ENCODE data around the gene TBX18.

The TBX18 gene

DNA sequence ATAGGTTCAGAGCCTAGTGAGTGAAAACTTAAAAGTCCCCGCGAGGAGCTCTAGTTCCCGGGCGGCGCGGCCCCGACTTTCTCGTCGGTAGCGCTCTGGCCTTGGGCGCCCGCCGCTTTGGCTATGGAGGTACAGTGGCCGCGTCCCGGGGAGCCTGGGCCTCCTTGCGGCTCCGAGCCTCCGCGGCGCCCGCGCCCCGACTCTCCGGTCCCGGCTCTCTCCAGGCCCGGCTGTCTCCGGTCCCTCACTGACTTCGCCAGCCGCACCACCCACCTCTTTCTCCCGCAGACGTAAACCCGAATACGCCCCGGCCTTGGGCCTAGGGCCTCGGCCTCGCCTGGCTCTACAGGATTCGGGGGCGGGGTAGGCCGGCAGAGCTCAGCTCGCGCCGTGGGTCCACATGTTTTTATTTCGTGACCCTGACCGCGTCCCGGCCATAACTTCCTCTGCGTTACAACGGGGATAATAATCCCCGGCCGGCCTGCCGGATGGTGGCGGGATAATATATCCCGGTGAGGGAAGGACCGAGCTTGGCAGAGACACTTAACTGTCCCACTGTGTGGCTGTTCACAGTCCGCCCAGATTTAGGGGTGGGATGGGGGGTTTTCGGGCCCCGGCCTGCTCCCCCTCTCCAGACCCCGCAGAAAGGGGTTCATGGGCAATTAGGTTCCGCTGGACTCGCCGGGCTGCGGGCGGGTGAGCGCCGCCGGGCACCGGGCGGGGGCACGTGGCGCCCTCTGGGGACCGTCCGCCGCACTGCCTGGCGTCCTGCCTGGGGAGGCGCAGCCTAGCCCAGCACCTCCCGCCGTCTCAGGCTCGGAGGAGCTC, 10.0 kb upstream of the TBX18 start:
- no peak for DNase-seq (ENCODE audit: low read depth, low spot score)
- H3K4me3 ChIP-seq (ENCODE audit: low read length): no peak overlapping the region

DNA sequence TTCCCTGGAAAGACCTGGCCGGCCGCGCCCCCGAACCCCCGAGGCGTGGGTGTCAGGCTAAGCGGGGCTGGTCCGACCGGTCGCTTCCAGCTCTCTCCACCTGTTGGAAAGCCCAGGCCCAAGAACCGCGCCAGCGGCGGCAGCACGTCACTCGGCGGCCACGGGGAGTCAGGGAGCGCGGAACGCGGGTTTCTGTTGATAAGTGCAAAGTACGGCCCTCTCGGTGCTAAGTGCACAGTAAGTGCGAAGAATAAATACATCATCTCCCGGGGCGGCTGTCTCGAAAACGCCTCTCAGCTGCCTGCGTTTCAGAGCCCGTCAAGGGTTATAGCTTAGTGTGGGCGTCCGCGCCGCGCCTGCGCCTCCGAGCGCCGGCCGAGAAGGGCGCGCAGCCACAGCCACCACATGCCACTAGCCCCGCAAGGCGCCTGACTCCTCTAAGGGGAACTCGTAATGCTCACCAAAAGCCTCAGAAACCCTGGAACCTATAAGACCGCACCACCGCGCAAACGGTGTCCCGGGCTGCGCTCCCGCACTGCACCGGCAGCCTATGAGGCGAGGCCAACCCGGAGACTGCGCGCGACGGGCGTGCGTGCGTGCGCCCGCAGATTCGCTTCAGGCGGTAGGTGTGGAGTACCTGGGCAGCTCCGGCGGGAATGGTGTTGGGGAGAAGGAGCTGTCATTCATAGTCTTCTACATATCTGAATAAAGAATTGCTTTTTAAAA, 9.2 kb upstream of the TBX18 start:
- H3K4me3 ChIP-seq (ENCODE audit: low read length): no peak overlapping the region
- no peak for DNase-seq (ENCODE audit: low read depth, low spot score)

DNA sequence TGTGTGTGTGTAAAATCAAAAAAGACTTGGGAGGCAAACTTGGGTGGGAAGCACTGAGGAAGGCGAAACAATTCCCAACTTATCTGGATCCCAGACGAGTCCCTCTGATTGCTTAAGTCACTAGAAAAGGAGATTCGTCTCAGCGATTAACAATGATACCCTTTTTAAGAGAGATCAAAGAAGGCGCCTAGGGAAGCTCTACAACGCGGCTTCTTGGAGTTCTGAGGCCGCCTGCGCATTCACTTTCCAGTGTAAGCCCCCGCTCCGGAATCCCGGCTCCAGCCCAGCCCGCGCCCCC, 8.7 kb upstream of the TBX18 start:
- H3K4me3 ChIP-seq (ENCODE audit: low read length): no peak overlapping the region

DNA sequence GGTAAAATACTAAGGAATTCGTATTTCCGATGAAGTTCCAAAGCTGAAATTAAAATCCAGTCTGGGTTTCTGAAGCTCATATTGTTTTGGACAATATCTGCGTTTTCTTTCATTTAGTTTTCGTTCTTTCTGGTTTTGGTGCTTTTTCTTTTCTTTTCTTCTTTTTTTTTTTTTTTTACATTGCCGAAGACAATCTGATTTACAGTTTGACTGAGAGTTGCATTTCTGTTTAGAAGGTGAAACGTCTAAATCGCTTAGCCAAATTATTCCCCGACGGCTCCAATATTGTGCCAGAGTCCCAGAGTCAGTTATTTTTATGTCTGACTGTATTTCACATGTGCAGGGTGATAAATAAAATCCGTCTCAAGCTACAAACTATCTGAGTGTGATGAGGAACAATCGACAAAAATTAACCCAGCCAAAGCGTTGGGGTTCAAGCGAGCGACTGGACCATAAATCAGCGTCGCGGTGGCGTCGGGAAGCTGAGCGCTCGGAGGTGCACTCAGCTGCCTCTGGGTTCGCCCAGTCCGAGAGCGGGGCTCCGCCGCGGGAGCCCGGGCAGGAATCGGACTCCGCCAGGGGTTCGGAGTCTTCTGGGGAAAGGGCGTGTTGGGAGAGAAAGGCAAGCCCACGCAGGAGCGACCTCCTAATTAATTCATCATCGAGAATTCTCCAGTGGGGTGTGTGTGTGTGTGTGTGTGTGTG, 8.2 kb upstream of the TBX18 start:
- no peak for DNase-seq (ENCODE audit: low read depth, low spot score)
- no peak overlapping the region for H3K4me3 ChIP-seq (ENCODE audit: low read length)

More for the DNA sequence above, 8.7 kb upstream of the TBX18 start:
- DNase-seq (ENCODE audit: low read depth, low spot score): no peak

- no peak for DNase-seq (ENCODE audit: low read depth, low spot score)
- H3K4me3 ChIP-seq (ENCODE audit: low read length): no peak overlapping the region
These were observed 7.5 kb upstream of the TBX18 start for GRCh38 chr6:84771756-84772356.

DNA sequence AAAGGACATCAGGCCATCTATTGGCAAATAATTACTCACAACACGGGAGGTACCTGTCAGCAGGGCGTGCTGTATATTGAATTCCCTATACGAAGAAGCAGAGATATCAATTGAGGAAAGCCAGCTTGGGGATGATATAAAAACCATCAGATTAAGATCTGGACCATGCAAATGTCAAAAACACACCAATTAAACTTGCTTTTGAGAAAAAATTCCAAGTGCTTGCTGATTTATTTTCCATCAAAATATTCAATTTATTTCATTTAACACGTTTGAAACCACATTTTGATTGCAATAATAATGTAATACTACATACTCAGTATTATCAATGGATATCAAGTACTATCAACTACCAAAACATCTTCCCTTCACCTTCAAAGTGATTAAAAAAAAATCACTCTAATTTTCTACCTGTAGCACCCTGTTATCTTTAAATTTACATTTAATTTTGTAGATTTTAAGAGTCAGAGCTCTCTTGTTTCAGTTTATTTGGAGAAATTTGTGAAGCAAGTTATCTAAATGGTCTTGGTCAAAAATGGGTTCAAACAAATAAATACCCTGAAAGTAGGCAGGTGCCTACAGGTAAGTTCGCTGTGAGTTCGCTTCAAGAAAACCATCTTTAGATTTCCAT, 6.8 kb upstream of the TBX18 start:
- DNase-seq (ENCODE audit: low read depth, low spot score): no peak
- H3K4me3 ChIP-seq (ENCODE audit: low read length): no peak overlapping the region

DNA sequence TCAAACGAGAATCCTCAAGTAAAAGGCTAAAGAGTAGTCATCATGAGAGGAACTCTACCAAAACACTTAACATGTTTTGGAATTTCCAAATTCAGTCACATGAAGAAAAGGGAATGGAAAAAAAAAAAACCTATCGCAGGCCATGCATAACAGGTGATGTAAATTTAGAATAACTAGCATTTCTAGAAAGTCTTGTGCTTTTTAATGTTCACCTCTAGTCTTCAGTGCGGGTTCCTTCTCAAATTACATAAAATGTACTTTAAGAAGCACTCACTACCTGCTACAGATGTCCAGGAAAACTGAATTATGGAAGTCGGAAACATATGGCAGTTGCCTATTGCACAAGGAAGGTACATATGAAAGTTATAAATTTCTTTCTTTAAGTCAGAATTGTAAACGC, 6.1 kb upstream of the TBX18 start:
- no peak overlapping the region for H3K4me3 ChIP-seq (ENCODE audit: low read length)
- DNase-seq (ENCODE audit: low read depth, low spot score): no peak

GRCh38 chr6:84769306-84769705, 4.9 kb upstream of the TBX18 start:
- DNase-seq (ENCODE audit: low read depth, low spot score): no peak

DNA sequence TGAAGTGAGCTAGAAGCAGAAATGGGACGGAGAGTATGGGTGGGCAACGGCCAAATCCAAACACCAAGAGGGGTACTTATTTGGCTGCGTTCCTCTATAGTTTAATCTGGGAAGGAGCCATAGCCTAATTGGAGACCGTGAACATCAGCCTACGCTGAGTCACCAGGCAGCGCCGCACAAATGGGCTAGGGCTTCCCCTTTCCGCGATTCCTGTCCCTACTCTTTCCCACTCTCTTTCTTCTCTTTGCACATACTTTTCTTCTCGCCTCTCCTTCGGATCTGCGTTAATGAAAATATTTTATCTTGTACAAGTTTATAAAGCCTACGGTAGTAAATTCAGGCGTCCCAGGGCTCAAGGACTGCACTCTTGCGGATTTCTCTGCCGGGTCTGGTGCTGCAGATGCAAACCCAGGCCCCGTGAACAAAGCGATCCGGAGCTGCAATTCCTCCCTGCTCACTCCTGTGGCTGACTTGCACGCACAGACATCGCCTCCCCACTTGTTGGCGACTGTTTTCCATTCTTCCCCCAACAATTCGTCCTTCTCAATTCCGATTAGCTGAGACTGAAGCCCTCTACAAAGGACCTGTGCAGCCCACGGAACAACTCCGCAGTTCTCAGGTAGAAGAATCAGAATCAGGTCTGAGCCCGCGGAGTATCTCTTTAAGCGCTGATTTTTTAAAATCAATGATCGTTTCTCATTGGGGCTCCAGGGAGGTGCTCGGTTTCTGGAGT, 4.2 kb upstream of the TBX18 start:
- DNase-seq (ENCODE audit: low read depth, low spot score): no peak
- no peak overlapping the region for H3K4me3 ChIP-seq (ENCODE audit: low read length)

More at GRCh38 chr6:84769306-84769705, 4.9 kb upstream of the TBX18 start:
- H3K4me3 ChIP-seq (ENCODE audit: low read length): no peak overlapping the region

- H3K4me3 ChIP-seq (ENCODE audit: low read length): no peak overlapping the region
- no peak for DNase-seq (ENCODE audit: low read depth, low spot score)
These were observed 3.3 kb upstream of the TBX18 start for GRCh38 chr6:84767526-84768201.

DNA sequence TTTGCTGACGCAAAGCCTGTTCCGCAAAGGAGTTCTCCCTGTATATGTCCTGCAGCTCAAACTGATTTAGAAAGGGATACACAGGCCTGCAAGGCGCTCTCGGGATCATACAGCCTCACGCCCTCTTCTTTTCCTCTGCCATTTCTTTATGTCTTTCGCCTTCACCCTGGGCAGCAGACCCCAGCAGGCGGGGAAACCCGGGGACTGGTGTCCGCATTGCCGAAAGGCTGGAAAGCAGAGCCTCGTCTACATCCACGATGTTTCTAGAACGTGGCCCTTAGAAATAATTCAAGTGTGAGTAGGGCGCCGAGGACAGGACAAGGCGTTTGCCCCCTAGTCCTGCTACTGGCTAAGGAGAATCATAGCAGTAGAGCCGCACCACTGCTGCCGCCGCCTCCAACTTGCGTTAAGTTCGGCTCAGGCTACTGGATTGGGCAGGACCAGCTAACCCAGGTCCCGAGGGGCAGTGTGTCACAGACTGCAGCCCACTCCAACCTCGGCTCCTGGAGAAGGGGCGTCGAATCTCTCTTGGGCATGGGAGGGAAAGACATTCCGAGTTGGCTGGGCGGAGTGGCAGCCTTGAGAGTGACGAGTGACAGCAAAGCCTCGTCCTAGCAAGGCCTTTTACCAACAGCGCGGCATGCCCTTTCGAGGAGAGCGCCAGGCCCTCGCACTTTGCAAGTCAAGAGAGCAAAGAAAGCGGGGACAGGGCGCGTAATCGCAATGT, 2.6 kb upstream of the TBX18 start:
- no peak overlapping the region for H3K4me3 ChIP-seq (ENCODE audit: low read length)
- DNase-seq (ENCODE audit: low read depth, low spot score): no peak

DNA sequence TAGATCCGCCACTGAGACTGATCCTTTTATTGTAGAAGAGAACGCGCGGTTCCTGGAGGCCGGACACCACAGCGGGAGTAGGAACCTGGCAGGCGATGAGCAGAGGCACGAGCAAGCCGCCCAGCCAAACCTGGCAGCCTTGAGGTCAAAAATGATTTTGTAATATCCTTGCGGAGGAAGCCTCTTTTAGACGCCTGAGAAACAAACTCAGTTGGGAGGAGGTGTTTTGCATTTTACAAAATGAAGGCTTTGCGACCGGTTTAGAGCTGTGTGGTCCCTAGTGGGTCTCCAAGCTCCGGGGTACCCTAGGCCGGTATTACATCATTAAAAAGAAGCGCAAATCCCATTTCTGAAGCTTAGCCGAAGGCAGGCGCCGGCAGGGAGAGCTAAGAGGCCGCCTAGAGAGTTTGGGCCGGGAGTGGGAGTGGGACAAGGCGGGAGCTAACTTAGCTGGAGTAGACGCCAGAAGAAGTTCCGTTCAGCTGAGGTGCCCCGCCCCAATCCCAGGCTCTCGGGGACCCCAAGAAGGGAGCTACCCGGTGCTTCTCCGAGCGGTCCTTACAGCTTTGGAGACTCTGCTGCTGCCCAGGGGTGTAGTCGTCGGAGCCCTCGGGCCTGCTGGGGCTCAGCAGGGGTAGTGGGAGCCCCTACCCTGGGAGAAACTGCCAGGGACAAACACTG, 1.9 kb upstream of the TBX18 start:
- H3K4me3 ChIP-seq (ENCODE audit: low read length): no peak overlapping the region
- DNase-seq (ENCODE audit: low read depth, low spot score): no peak

DNA sequence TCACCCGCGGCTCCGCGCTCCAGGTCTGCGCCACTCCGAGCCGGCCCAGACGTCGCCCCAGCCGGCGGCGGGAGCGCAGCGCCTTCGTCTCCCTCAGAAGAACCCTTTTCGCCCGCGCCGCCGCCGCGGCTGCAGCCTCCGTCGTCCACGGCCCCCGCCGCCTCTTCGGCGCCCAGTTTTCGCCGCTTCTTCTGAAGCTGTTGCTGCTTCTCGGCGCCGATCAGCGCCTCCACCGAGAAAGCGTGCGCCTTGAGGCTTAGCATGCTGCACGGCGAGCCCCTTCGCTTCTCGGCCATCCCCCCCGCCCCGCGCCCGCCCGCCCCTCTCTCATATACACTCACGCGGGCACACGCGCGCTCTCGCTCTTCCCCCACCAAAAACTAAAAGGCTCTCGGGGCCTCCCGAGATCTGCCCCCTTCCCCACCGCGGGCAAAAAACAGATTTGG, 489 bp downstream of the TBX18 start:
- no peak for DNase-seq (ENCODE audit: low read depth, low spot score)
- H3K4me3 ChIP-seq (ENCODE audit: low read length): no peak overlapping the region

GRCh38 chr6:84763003-84763885, 1.2 kb downstream of the TBX18 start:
- H3K4me3 ChIP-seq (ENCODE audit: low read length): no peak overlapping the region
- no peak for DNase-seq (ENCODE audit: low read depth, low spot score)

GRCh38 chr6:84762220-84763002, 2.0 kb downstream of the TBX18 start:
- no peak overlapping the region for H3K4me3 ChIP-seq (ENCODE audit: low read length)
- no peak for DNase-seq (ENCODE audit: low read depth, low spot score)

Data from Jurkat, Clone E6-1 (cell line).